Esophagus muscularis mucosa (tissue), 4 donors: Measurements from ENCODE around the gene DAG1.

Source experiments
- CTCF ChIP-seq, 3 experiments: fragments of 200-600 bp in 2 of 3; fragments of 450-650 bp in 1 of 3; sonication (generic) in 2 of 3; IDR thresholded peaks; one replicate each; pipeline ENCODE4 v1.5.1; 2017 to 2019; ENCODE audit warnings: antibody characterized with exemption in 3 of 3, mild to moderate bottlenecking in 2 of 3, moderate library complexity in 1 of 3
- EP300 ChIP-seq: sonication (generic); formaldehyde crosslinking; IDR thresholded peaks from one replicate; pipeline ENCODE4 v1.6.1; 2017; ENCODE audit warnings: antibody characterized with exemption
- POLR2A ChIP-seq: fragments of 450-650 bp; IDR thresholded peaks from one replicate; pipeline ENCODE4 v1.6.1; 2017; ENCODE audit warnings: antibody characterized with exemption, moderate library complexity, mild to moderate bottlenecking, low read depth
- POLR2AphosphoS5 ChIP-seq, 2 donors: sonication (generic); formaldehyde crosslinking; IDR thresholded peaks; one replicate each; pipeline ENCODE4 v1.6.1; 2017; ENCODE audit warnings: antibody characterized with exemption in 2 of 2

- TF ChIP-seq EP300 (no peak), CTCF (IDR thresholded peaks at IDR 0.05) (no peak), POLR2AphosphoS5 (IDR thresholded peaks at IDR 0.05) (no peak), POLR2A (no peak)
Observed at GRCh38 chr3:49498239-49498638, 28.2 kb downstream of the DAG1 start.
